ENCODE data around the gene ACSS1.

GRCh38 chr20:24963672-24964505 lies 94.0 kb downstream of the ACSS1 start:
- TF ChIP-seq POLR2A (IDR thresholded peaks at IDR 0.05) = no peak
- TF ChIP-seq CTCF (IDR thresholded peaks at IDR 0.05) = no peak
